GM18951 (cell line): ENCODE data around the gene HID1.
"Not testable (repeated sequence)": the region's sequence is repeated elsewhere in the genome, so short reads cannot be mapped to it uniquely, and the experiment has no call there.

Experiments
- POLR2A ChIP-seq: IDR thresholded peaks from 4 replicates; pipeline ENCODE4 v1.6.1; 2011; ENCODE audit warnings: mild to moderate bottlenecking; ENCODE audit not compliant: insufficient read length, insufficient read depth; ENCODE audit errors: extremely low read depth
- in situ Hi-C: fragments of 300-500 bp; cut with MboI; formaldehyde crosslinking; loops from one replicate; pipeline ENCODE4 v1.12.0; 2022; ENCODE audit warnings: low sequenced_read_pairs, mixed read lengths, inconsistent platforms; ENCODE audit not compliant: unreplicated experiment

Gene HID1

GRCh38 chr17:74922694-74923537, 49.6 kb downstream of the HID1 start, which contains the start of gene USH1G:
TSS of gene USH1G (minus strand) at chr17:74923255. CDS start at chr17:74923073, 182 bp downstream.
- in situ Hi-C loops = no loop called here
- TF ChIP-seq POLR2A = no peak

- TF ChIP-seq POLR2A = no peak
- in situ Hi-C loops = no loop called here
These were observed 50.4 kb downstream of the HID1 start for GRCh38 chr17:74922172-74922571.

- no peak for TF ChIP-seq POLR2A
- in situ Hi-C loops = no loop called here
These were observed 50.8 kb downstream of the HID1 start for GRCh38 chr17:74921769-74922168.

GRCh38 chr17:74921026-74921681, 51.4 kb downstream of the HID1 start:
- in situ Hi-C loops = no loop called here
- no peak for TF ChIP-seq POLR2A

GRCh38 chr17:74920642-74921025, 51.9 kb downstream of the HID1 start:
- in situ Hi-C loops = no loop called here
- no peak for TF ChIP-seq POLR2A

- no peak for TF ChIP-seq POLR2A
- in situ Hi-C loops = no loop called here
These were observed 52.3 kb downstream of the HID1 start for GRCh38 chr17:74920306-74920620.

GRCh38 chr17:74919440-74920305, 52.9 kb downstream of the HID1 start:
- TF ChIP-seq POLR2A = no peak
- in situ Hi-C loops = no loop called here

GRCh38 chr17:74918906-74919305, 53.7 kb downstream of the HID1 start:
- TF ChIP-seq POLR2A = no peak
- in situ Hi-C loops = no loop called here

- no peak for TF ChIP-seq POLR2A
- in situ Hi-C loops = no loop called here
These were observed 55.1 kb downstream of the HID1 start for GRCh38 chr17:74917430-74917829.

- no peak for TF ChIP-seq POLR2A
- in situ Hi-C loops = no loop called here
These were observed 55.7 kb downstream of the HID1 start for GRCh38 chr17:74916851-74917199.

GRCh38 chr17:74916136-74916850, 56.3 kb downstream of the HID1 start:
- in situ Hi-C loops = no loop called here
- TF ChIP-seq POLR2A = no peak

GRCh38 chr17:74911423-74911822, 61.1 kb downstream of the HID1 start:
- in situ Hi-C loops = not testable (repeated sequence)

- in situ Hi-C loops = not testable (repeated sequence)
These were observed 63.5 kb downstream of the HID1 start for GRCh38 chr17:74909097-74909496.
